GM12801 (cell line): ENCODE measurements around the gene SCRG1.

ENCODE experiments used
- CTCF ChIP-seq: IDR thresholded peaks from one replicate; pipeline ENCODE4 v1.5.1; 2011; ENCODE audit warnings: control low read depth; ENCODE audit not compliant: insufficient read length; ENCODE audit errors: extremely low read depth

Gene SCRG1

GRCh38 chr4:173411106-173411693, 12.3 kb upstream of the SCRG1 start:
- no peak for TF ChIP-seq CTCF

GRCh38 chr4:173410079-173410478, 11.2 kb upstream of the SCRG1 start:
- TF ChIP-seq CTCF = no peak

- TF ChIP-seq CTCF = no peak
These were observed 7.1 kb upstream of the SCRG1 start for GRCh38 chr4:173405840-173406606.

- no peak for TF ChIP-seq CTCF
These were observed 5.5 kb upstream of the SCRG1 start for GRCh38 chr4:173404296-173404865.

DNA sequence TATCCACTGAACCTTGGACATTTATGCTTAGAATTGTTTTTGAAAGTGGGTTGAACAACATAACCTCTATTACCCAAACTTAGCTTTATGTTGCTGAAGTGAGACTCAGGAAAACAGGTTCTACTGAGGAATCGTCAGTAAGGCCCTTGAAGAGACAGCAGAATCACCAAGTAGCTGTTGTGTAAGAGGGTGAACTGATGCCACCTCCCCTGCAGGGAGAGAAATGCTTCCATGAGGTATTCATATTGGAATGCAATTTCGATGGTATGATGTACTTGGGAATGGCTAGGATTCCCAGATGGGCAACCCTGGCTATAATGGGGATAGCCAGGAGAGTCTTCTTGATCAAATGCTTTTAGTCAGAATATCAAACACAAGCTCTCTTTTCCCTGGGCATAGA, 4.1 kb upstream of the SCRG1 start:
- TF ChIP-seq CTCF = no peak

DNA sequence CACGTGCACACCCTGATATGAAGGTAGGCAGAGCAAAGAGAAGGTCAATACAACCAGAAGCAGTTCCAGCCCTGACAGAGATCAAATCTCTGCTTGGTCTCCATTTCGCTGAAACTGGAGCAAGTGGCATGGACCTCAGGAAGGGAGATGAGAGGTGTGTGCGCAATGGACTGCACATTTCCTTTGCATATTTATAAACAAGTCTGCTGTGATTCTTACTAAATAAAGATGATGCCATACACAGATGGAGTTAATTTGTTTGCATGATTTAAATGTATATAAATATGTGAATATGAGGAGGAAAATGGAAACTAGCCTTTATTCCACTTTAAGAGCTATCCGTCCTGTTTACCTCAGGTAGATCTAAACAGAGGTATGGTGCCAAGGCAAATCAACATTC, 2.1 kb upstream of the SCRG1 start:
- no peak for TF ChIP-seq CTCF

- TF ChIP-seq CTCF = no peak
These were observed 696 bp downstream of the SCRG1 start for GRCh38 chr4:173398220-173398619.
